Measurements from ENCODE around the gene PTPN2. TPM values are rescaled to one million over a fixed set of nuclear protein-coding genes. Genes with fewer than 3 reads are reported as not detected.
"Not testable (repeated sequence)": the region's sequence is repeated elsewhere in the genome, so short reads cannot be mapped to it uniquely, and the experiment has no call there.

PTPN2 gene
- total RNA-seq, 2 experiments from 2014 or later, result 49.4 to 53.8 TPM

DNA sequence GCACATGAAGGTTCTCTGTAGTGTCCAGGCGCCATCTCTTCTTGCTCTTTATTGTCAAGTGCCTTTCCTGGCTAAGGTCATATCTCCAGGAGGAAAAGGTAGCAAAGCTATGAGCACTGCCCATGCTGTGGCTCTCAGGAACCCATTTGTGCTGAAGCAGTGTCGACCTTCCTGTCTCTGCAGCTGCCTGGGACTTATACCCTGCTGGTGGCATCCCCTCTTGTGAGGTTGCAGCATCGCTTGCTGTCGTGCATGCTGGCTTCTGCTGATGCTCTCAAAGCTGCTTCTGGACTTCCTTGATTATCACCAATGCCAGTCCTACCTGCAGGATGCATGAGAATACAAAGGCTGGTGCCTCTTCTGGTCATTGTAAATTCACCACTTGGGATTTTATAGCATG, 22.1 kb upstream of the PTPN2 start:
- Histone ChIP-seq H3K27ac (ENCODE audit: low read depth in 1 of 2, low read length in 2 of 2) (no peak overlapping the region), H3K9me3 (ENCODE audit: control insufficient read depth in 1 of 2, insufficient read depth in 1 of 2, low read length in 2 of 2) (no peaks in the 10 kb centered on the region), H3K36me3 (ENCODE audit: insufficient read depth, low read length) (no peaks in the 10 kb centered on the region), H3K4me3 (ENCODE audit: low read length) (no peak overlapping the region), H3K27me3 (ENCODE audit: control insufficient read depth in 1 of 2, insufficient read depth in 2 of 2, low read length in 2 of 2) (peaks cover 0 to 5% of the 10 kb centered on the region in 2 experiments), H3K4me1 (ENCODE audit: insufficient read depth, low read length) (peaks cover 24% of the 10 kb centered on the region)
- TF ChIP-seq, protein P1, sequence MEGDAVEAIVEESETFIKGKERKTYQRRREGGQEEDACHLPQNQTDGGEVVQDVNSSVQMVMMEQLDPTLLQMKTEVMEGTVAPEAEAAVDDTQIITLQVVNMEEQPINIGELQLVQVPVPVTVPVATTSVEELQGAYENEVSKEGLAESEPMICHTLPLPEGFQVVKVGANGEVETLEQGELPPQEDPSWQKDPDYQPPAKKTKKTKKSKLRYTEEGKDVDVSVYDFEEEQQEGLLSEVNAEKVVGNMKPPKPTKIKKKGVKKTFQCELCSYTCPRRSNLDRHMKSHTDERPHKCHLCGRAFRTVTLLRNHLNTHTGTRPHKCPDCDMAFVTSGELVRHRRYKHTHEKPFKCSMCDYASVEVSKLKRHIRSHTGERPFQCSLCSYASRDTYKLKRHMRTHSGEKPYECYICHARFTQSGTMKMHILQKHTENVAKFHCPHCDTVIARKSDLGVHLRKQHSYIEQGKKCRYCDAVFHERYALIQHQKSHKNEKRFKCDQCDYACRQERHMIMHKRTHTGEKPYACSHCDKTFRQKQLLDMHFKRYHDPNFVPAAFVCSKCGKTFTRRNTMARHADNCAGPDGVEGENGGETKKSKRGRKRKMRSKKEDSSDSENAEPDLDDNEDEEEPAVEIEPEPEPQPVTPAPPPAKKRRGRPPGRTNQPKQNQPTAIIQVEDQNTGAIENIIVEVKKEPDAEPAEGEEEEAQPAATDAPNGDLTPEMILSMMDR (IDR thresholded peaks at IDR 0.05), result no peak
- no peak overlapping the region for H3K4me3 Mint-ChIP-seq
- no peak overlapping the region for H3K27ac Mint-ChIP-seq
- DNase-seq (no peak), ATAC-seq (ENCODE audit: poor library complexity) (no peak)
- no peaks in the 10 kb centered on the region for H3K36me3 Mint-ChIP-seq (ENCODE audit: low read depth)
- no peaks in the 10 kb centered on the region for H3K27me3 Mint-ChIP-seq
- intact Hi-C loops (cut with DNase I, micrococcal nuclease), result no loop called here
- H3K4me1 Mint-ChIP-seq (ENCODE audit: low read depth), result peaks cover 11% of the 10 kb centered on the region
- no peaks in the 10 kb centered on the region for H3K9me3 Mint-ChIP-seq
- CTCF ChIA-PET, result no interaction called here
- POLR2A ChIA-PET, result no interaction called here

DNA sequence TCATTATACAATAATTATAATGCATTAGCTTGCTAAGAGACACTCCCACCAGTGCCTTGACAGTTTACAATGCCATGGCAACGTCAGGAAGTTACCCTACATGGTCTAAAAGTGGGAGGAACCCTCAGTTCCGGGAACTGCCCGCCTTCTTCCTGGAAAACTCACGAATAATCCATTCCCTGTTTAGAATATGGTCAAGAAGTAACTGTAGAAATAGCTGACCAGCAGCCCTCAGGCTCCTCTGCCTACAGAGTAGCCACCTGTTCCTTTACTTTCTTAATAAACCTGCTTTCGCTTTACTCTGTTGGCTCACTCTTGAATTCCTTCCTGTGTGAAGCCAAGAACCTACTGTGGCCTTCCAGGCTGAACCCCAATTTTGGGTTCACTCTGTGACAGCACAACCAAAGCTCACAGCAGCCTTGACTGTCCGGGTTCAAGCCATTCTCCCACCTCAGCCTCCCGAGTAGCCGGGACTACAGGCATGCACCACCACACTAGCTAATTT, 20.0 kb upstream of the PTPN2 start:
- peak overlapping the region; percentile 23 for H3K4me3 Mint-ChIP-seq
- ATAC-seq (ENCODE audit: poor library complexity), result peak; percentile 29
- H3K27me3 Mint-ChIP-seq, result no peaks in the 10 kb centered on the region
- H3K36me3 ChIP-seq (ENCODE audit: insufficient read depth, low read length), result no peaks in the 10 kb centered on the region
- CTCF ChIA-PET, result interaction anchor here (1.9 kb wide), 1 partner anchor 11 kb away, joined by 5 read pairs; no protein-coding TSS in a partner anchor
- DNase-seq, result peak in 7 of 14 experiments; percentile 5 to 73 (median 41)
- peaks cover 0 to 5% of the 10 kb centered on the region in 2 experiments for H3K27me3 ChIP-seq (ENCODE audit: control insufficient read depth in 1 of 2, insufficient read depth in 2 of 2, low read length in 2 of 2)
- POLR2A ChIA-PET, result no interaction called here
- TF ChIP-seq, protein P1 (IDR thresholded peaks at IDR 0.05), result no peak
- peaks cover 7% of the 10 kb centered on the region for H3K4me1 Mint-ChIP-seq (ENCODE audit: low read depth)
- peak overlapping the region; percentile 33 for H3K4me3 ChIP-seq (ENCODE audit: low read length)
- intact Hi-C loops (cut with DNase I, micrococcal nuclease), result no loop called here
- H3K9me3 Mint-ChIP-seq, result no peaks in the 10 kb centered on the region
- H3K27ac Mint-ChIP-seq, result peak overlapping the region; percentile 40
- no peaks in the 10 kb centered on the region for H3K9me3 ChIP-seq (ENCODE audit: control insufficient read depth in 1 of 2, insufficient read depth in 1 of 2, low read length in 2 of 2)
- H3K4me1 ChIP-seq (ENCODE audit: insufficient read depth, low read length), result peaks cover 14% of the 10 kb centered on the region
- no peaks in the 10 kb centered on the region for H3K36me3 Mint-ChIP-seq (ENCODE audit: low read depth)
- H3K27ac ChIP-seq (ENCODE audit: low read depth in 1 of 2, low read length in 2 of 2), result peak overlapping the region in 1 of 2 donors; percentile 48

DNA sequence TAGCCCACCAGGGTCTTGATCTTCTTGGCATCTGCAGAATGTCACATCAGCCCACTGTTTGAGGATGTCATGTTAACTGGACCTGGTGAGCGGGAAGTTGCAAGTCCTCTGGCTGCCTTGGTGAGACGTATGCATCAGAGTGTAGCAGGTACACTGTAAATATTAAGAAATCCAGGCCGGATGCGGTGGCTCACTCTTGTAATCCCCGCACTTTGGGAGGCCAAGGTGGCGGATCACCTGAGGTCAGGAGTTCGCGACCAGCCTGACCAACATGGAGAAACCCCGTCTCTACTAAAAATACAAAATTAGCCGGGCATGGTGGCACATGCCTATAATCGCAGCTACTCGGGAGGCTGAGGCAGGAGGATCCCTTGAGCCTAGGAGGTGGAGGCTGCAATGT, 17.2 kb upstream of the PTPN2 start:
- CTCF ChIA-PET; H3K27ac Mint-ChIP-seq; H3K9me3 Mint-ChIP-seq; H3K4me3 Mint-ChIP-seq; ATAC-seq (ENCODE audit: poor library complexity); intact Hi-C loops (cut with DNase I, micrococcal nuclease); DNase-seq; H3K36me3 ChIP-seq (ENCODE audit: insufficient read depth, low read length); H3K4me3 ChIP-seq (ENCODE audit: low read length); H3K27me3 ChIP-seq (ENCODE audit: control insufficient read depth in 1 of 2, insufficient read depth in 2 of 2, low read length in 2 of 2); H3K4me1 Mint-ChIP-seq (ENCODE audit: low read depth); H3K36me3 Mint-ChIP-seq (ENCODE audit: low read depth); H3K27ac ChIP-seq (ENCODE audit: low read depth in 1 of 2, low read length in 2 of 2); POLR2A ChIA-PET; H3K9me3 ChIP-seq (ENCODE audit: control insufficient read depth in 1 of 2, insufficient read depth in 1 of 2, low read length in 2 of 2): not testable (repeated sequence)
- H3K4me1 ChIP-seq (ENCODE audit: insufficient read depth, low read length), result peaks cover 16% of the 10 kb centered on the region
- peaks cover 10% of the 10 kb centered on the region for H3K27me3 Mint-ChIP-seq

DNA sequence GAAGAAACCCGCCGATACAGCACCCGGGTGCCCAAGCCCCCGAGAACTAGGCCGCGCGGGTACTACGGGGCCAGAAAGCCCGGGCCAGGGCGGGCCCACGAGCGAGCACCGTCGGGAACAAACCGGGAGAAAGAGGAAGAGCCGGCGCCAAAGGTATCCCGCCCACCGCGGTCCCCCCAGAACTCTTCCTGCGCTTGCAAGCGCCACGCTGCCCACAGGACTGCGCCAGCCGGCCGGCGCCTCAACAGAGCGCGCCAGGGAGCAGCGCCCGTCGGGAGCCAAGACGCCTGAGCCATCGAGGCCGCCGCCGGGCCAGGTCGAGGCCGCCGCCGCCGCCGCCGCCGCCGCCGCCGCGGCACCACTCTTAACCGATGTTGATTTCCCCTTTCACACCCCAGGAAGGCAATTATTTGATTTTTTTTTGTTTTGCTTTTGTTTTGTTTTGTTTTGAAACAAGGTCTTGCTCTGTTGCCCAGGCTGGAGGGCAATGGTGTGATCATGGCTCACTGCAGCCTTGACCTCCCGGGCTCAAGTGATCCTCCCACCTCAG, 12.8 kb upstream of the PTPN2 start:
- Histone ChIP-seq H3K27me3 (ENCODE audit: control insufficient read depth in 1 of 2, insufficient read depth in 2 of 2, low read length in 2 of 2) (peaks cover 0 to 13% of the 10 kb centered on the region in 2 experiments), H3K4me3 (ENCODE audit: low read length) (peak overlapping the region; percentile 12)
- POLR2A ChIA-PET; H3K36me3 ChIP-seq (ENCODE audit: insufficient read depth, low read length); H3K27ac Mint-ChIP-seq; H3K9me3 Mint-ChIP-seq; H3K36me3 Mint-ChIP-seq (ENCODE audit: low read depth); H3K4me1 ChIP-seq (ENCODE audit: insufficient read depth, low read length); CTCF ChIA-PET; H3K27ac ChIP-seq (ENCODE audit: low read depth in 1 of 2, low read length in 2 of 2); H3K4me1 Mint-ChIP-seq (ENCODE audit: low read depth); H3K9me3 ChIP-seq (ENCODE audit: control insufficient read depth in 1 of 2, insufficient read depth in 1 of 2, low read length in 2 of 2): not testable (repeated sequence)
- Mint-ChIP-seq H3K4me3 (peak overlapping the region; percentile 47), H3K27me3 (peaks cover 30% of the 10 kb centered on the region)
- ATAC-seq (ENCODE audit: poor library complexity), result peak; percentile 21
- peak in 3 of 14 experiments; percentile 6 to 46 (median 26) for DNase-seq
- intact Hi-C loops (cut with DNase I, micrococcal nuclease), result loop anchor here in 1 of 2 experiments (5.0 kb wide), 1 partner anchor 505 kb away; no protein-coding TSS in a partner anchor

All from CD4-positive, alpha-beta T cell (primary cell).